ENCODE results near the gene MED29.

DNA sequence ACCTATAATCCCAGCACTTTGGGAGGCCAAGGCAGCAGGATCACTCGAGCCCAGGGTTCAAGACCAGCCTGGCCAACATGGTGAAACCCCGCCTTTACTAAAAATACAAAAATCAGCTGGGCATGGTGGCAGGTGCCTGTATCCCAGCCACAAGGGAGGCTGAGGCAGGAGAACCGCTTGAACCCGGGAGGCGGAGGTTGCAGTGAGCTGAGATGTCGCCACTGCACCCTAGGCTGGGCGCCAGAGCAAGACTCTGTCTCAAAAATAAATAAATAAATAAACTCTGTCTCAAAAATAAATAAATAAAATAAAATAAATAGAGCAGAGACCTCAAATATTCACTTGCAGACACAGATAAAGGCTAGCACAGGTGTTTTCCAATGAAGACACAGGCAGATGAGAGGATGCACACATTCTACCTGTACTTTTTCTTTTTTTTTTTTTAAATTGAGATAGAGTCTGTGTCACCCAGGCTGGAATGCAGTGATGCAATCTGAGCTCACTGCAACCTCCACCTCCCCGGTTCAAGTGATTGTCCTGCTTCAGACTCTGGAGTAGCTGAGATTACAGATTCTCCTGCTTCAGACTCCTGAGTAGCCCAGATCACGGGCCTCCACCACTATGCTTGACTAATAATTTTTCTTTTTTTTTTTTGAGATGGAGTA lies 47.2 kb downstream of the MED29 start:
- TF ChIP-seq ZNF629 (CRISPR knock-in tag; conservative IDR thresholded peaks at IDR 0.05) (no peak), RXRA (CRISPR knock-in tag; IDR thresholded peaks at IDR 0.05) (no peak), ZNF660 (CRISPR knock-in tag; IDR thresholded peaks at IDR 0.05; ENCODE audit: borderline replicate concordance, low read depth) (no peak), ZNF574 (CRISPR knock-in tag; IDR thresholded peaks at IDR 0.05) (no peak), ZFX (CRISPR knock-in tag; IDR thresholded peaks at IDR 0.05; ENCODE audit: low read depth) (no peak), CREB1 (IDR thresholded peaks at IDR 0.05) (no peak), CREB1 (CRISPR knock-in tag; IDR thresholded peaks at IDR 0.05) (no peak), ZSCAN30 (CRISPR knock-in tag; IDR thresholded peaks at IDR 0.05) (no peak)
- TF ChIP-seq, protein P1, sequence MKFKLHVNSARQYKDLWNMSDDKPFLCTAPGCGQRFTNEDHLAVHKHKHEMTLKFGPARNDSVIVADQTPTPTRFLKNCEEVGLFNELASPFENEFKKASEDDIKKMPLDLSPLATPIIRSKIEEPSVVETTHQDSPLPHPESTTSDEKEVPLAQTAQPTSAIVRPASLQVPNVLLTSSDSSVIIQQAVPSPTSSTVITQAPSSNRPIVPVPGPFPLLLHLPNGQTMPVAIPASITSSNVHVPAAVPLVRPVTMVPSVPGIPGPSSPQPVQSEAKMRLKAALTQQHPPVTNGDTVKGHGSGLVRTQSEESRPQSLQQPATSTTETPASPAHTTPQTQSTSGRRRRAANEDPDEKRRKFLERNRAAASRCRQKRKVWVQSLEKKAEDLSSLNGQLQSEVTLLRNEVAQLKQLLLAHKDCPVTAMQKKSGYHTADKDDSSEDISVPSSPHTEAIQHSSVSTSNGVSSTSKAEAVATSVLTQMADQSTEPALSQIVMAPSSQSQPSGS (CRISPR knock-in tag; IDR thresholded peaks at IDR 0.05), result peak; percentile 26; the same call in 1 of the 2 replicates

Data from HepG2 (cell line).